ENCODE measurements around the gene TCERG1L. TPM values are rescaled to one million over a fixed set of nuclear protein-coding genes. Genes with fewer than 3 reads are reported as not detected.
"Not testable (repeated sequence)": the region's sequence is repeated elsewhere in the genome, so short reads cannot be mapped to it uniquely, and the experiment has no call there.

Gene TCERG1L
- total and polyA plus RNA-seq, 2 experiments from 2014 or later, result 0.47 to 0.73 TPM

GRCh38 chr10:131102147-131102546, 209.4 kb downstream of the TCERG1L start:
- Histone ChIP-seq H3K4me2 (no peak overlapping the region), H4K20me1 (ENCODE audit: insufficient read depth, poor library complexity, severe bottlenecking) (no peaks in the 10 kb centered on the region), H2AFZ (no peak overlapping the region), H3K27me3 (no peaks in the 10 kb centered on the region), H3K4me1 (ENCODE audit: insufficient read depth) (no peaks in the 10 kb centered on the region), H3K27ac (no peak overlapping the region), H3K9me3 (ENCODE audit: low read depth) (no peaks in the 10 kb centered on the region), H3K4me3 (no peak overlapping the region), H3K9me2 (replicated peaks; ENCODE audit: insufficient read depth) (no peaks in the 10 kb centered on the region), H3K36me3 (replicated peaks; ENCODE audit: insufficient read depth, low read depth) (no peaks in the 10 kb centered on the region), H3K79me2 (no peaks in the 10 kb centered on the region)
- TF ChIP-seq EZH2 (IDR thresholded peaks at IDR 0.05; ENCODE audit: borderline replicate concordance) (no peak), CTCF (IDR thresholded peaks at IDR 0.05; ENCODE audit: poor library complexity) (no peak), EZH2phosphoT487 (IDR thresholded peaks at IDR 0.05; ENCODE audit: low read depth, severe bottlenecking, unreplicated experiment) (no peak)
- 87% methylated on average over 11 of the region's 11 CpGs for WGBS (ENCODE audit: low lambda C conversion rate, missing lambda C conversion rate)
- DNase-seq (ENCODE audit: low spot score), result no peak

DNA sequence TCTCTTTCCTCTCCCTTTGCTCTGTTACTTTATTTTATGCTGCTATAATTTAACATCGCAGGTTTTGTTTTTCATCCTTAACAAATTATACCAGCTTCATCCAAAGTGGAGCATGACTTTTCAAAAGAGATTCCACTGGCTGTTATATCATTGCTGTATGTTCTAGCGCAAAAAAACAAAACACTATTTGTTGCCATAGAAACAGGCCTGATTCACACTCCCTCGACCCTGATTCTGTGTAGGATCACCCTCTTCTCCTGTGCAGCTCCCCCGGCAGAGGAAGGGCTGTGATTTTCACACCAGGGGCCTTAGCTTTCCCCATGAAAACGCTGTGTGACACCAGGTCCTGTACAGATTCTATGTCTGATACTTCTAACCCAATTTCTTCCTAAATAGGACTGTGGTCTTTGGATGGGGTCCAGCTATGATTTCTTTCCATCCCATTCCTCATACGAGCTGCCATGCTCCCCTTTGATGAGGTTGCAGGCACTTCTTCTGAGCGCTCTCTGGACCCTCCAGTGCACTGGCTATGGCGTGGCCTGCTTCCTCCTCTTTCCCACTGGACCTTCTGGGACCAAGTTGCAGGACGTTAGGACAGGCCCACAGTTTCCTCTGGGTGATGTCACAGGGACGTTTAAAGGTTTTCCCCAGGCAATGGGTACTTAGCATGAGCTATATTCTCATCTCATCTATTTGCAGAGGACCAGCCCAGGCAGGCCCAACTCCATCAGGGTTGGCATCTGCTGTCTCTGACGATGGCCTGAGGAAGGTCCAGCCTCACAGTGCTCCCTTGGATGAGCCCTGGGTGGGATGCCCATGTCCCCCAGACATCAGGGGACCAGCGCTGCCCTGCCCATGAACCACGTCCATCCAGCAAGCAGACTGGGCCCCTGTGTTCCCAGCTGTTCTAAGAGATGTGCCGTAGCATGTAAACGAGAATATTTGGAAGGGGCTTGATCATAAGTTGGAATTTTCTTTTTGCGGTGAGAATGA, 210.8 kb downstream of the TCERG1L start:
- not testable (repeated sequence) for H3K36me3 ChIP-seq (replicated peaks; ENCODE audit: insufficient read depth, low read depth); H3K9me2 ChIP-seq (replicated peaks; ENCODE audit: insufficient read depth); H3K4me2 ChIP-seq; H3K4me3 ChIP-seq; H3K79me2 ChIP-seq; H3K27me3 ChIP-seq; DNase-seq (ENCODE audit: low spot score); H3K4me1 ChIP-seq (ENCODE audit: insufficient read depth); H3K9me3 ChIP-seq (ENCODE audit: low read depth); H2AFZ ChIP-seq; H4K20me1 ChIP-seq (ENCODE audit: insufficient read depth, poor library complexity, severe bottlenecking); H3K27ac ChIP-seq
- 82% methylated on average over 16 of the region's 16 CpGs for WGBS (ENCODE audit: low lambda C conversion rate, missing lambda C conversion rate)

- DNase-seq (ENCODE audit: low spot score), result no peak
- no peaks in the 10 kb centered on the region for H3K79me2 ChIP-seq
- H3K36me3 ChIP-seq (replicated peaks; ENCODE audit: insufficient read depth, low read depth), result no peaks in the 10 kb centered on the region
- no peak overlapping the region for H3K27ac ChIP-seq
- H3K4me3 ChIP-seq, result no peak overlapping the region
- no peaks in the 10 kb centered on the region for H3K27me3 ChIP-seq
- H3K9me3 ChIP-seq (ENCODE audit: low read depth), result no peaks in the 10 kb centered on the region
- no peaks in the 10 kb centered on the region for H4K20me1 ChIP-seq (ENCODE audit: insufficient read depth, poor library complexity, severe bottlenecking)
- WGBS (ENCODE audit: low lambda C conversion rate, missing lambda C conversion rate), result 61% methylated on average over 11 of the region's 11 CpGs
- peaks cover 5% of the 10 kb centered on the region for H3K4me1 ChIP-seq (ENCODE audit: insufficient read depth)
- H3K4me2 ChIP-seq, result no peak overlapping the region
- no peaks in the 10 kb centered on the region for H3K9me2 ChIP-seq (replicated peaks; ENCODE audit: insufficient read depth)
- H2AFZ ChIP-seq, result no peak overlapping the region
- TF ChIP-seq EZH2 (IDR thresholded peaks at IDR 0.05; ENCODE audit: borderline replicate concordance) (no peak), EZH2phosphoT487 (IDR thresholded peaks at IDR 0.05; ENCODE audit: low read depth, severe bottlenecking, unreplicated experiment) (no peak), CTCF (IDR thresholded peaks at IDR 0.05; ENCODE audit: poor library complexity) (no peak)
Measured at GRCh38 chr10:131099028-131099726, 212.3 kb downstream of the TCERG1L start.

DNA sequence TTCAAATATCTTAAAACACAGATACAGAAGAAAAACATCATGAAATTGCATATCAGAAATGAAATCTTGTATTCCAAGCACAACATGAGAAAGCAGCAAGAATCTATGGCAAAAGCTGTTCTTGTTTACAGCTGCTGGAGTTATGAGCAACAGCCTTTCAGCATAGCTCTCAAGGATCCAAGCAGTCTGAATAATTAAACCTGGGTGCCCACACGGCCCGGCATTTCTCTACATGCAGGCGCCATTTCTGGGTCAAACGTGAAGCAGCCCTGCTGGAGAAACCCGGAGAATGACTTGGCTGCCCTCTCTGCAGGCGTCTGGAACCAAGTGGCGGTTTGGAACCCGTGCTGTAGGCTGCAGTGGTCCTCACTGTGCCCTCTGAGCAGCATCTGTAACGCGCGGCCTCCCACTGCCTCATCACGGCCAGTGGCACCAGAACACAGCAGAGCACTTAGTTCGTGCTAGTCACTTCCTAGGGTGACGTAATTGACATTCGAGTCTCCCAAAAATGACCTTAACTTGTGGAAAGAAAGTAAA, 213.0 kb downstream of the TCERG1L start:
- no peaks in the 10 kb centered on the region for H3K9me3 ChIP-seq (ENCODE audit: low read depth)
- H2AFZ ChIP-seq, result no peak overlapping the region
- no peaks in the 10 kb centered on the region for H3K36me3 ChIP-seq (replicated peaks; ENCODE audit: insufficient read depth, low read depth)
- no peak overlapping the region for H3K4me3 ChIP-seq
- H4K20me1 ChIP-seq (ENCODE audit: insufficient read depth, poor library complexity, severe bottlenecking), result no peaks in the 10 kb centered on the region
- DNase-seq (ENCODE audit: low spot score), result no peak
- TF ChIP-seq CTCF (IDR thresholded peaks at IDR 0.05; ENCODE audit: poor library complexity), result no peak
- TF ChIP-seq EZH2phosphoT487 (IDR thresholded peaks at IDR 0.05; ENCODE audit: low read depth, severe bottlenecking, unreplicated experiment), result no peak
- TF ChIP-seq EZH2 (IDR thresholded peaks at IDR 0.05; ENCODE audit: borderline replicate concordance), result no peak
- H3K9me2 ChIP-seq (replicated peaks; ENCODE audit: insufficient read depth), result no peaks in the 10 kb centered on the region
- 87% methylated on average over 15 of the region's 15 CpGs for WGBS (ENCODE audit: low lambda C conversion rate, missing lambda C conversion rate)
- no peaks in the 10 kb centered on the region for H3K79me2 ChIP-seq
- H3K27ac ChIP-seq, result no peak overlapping the region
- peaks cover 5% of the 10 kb centered on the region for H3K4me1 ChIP-seq (ENCODE audit: insufficient read depth)
- H3K4me2 ChIP-seq, result no peak overlapping the region
- no peaks in the 10 kb centered on the region for H3K27me3 ChIP-seq
